Measurements from ENCODE around the gene PITPNB.

DNA sequence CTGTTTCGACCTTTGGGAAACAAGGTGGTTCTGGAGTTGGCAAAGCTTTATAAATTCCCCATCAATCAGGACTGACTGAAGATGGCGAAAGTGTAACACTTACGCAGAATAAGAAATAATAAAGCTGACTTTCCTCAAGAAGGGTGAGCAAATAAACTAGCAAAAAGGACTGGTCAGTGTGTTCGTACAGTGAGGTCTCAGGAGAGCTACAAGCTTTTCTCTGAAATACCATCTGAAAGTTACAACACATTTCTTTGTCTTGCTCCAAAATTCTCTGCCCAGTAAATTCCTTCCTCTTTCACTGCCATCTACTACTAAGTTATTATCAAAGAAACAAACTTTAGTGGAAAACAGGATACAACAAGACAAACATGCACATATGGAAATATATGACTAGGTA, 13.4 kb downstream of the PITPNB start:
- TF ChIP-seq, protein P1, sequence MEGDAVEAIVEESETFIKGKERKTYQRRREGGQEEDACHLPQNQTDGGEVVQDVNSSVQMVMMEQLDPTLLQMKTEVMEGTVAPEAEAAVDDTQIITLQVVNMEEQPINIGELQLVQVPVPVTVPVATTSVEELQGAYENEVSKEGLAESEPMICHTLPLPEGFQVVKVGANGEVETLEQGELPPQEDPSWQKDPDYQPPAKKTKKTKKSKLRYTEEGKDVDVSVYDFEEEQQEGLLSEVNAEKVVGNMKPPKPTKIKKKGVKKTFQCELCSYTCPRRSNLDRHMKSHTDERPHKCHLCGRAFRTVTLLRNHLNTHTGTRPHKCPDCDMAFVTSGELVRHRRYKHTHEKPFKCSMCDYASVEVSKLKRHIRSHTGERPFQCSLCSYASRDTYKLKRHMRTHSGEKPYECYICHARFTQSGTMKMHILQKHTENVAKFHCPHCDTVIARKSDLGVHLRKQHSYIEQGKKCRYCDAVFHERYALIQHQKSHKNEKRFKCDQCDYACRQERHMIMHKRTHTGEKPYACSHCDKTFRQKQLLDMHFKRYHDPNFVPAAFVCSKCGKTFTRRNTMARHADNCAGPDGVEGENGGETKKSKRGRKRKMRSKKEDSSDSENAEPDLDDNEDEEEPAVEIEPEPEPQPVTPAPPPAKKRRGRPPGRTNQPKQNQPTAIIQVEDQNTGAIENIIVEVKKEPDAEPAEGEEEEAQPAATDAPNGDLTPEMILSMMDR (IDR thresholded peaks at IDR 0.05): no peak
- TF ChIP-seq ESRRA (CRISPR knock-in tag; IDR thresholded peaks at IDR 0.05; ENCODE audit: borderline replicate concordance) (no peak), CREB1 (CRISPR knock-in tag; IDR thresholded peaks at IDR 0.05) (no peak), NR1H2 (CRISPR knock-in tag; IDR thresholded peaks at IDR 0.05) (no peak), NFYB (CRISPR knock-in tag; conservative IDR thresholded peaks at IDR 0.05; ENCODE audit: low read depth) (no peak), ZNF423 (CRISPR knock-in tag; IDR thresholded peaks at IDR 0.05) (no peak), FOXP1 (CRISPR knock-in tag; IDR thresholded peaks at IDR 0.05; ENCODE audit: borderline replicate concordance) (no peak), ZNF263 (CRISPR knock-in tag; IDR thresholded peaks at IDR 0.05; ENCODE audit: low read depth) (no peak), SP1 (CRISPR knock-in tag; conservative IDR thresholded peaks at IDR 0.05) (no peak), ZNF317 (CRISPR knock-in tag; IDR thresholded peaks at IDR 0.05; ENCODE audit: borderline replicate concordance, low read depth) (no peak), NR3C1 (CRISPR knock-in tag; conservative IDR thresholded peaks at IDR 0.05; ENCODE audit: low read depth) (no peak)
- TF ChIP-seq, protein P2, sequence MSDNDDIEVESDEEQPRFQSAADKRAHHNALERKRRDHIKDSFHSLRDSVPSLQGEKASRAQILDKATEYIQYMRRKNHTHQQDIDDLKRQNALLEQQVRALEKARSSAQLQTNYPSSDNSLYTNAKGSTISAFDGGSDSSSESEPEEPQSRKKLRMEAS (CRISPR knock-in tag; IDR thresholded peaks at IDR 0.05): no peak
- TF ChIP-seq, protein P3, sequence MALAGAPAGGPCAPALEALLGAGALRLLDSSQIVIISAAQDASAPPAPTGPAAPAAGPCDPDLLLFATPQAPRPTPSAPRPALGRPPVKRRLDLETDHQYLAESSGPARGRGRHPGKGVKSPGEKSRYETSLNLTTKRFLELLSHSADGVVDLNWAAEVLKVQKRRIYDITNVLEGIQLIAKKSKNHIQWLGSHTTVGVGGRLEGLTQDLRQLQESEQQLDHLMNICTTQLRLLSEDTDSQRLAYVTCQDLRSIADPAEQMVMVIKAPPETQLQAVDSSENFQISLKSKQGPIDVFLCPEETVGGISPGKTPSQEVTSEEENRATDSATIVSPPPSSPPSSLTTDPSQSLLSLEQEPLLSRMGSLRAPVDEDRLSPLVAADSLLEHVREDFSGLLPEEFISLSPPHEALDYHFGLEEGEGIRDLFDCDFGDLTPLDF (CRISPR knock-in tag; IDR thresholded peaks at IDR 0.05): no peak
- TF ChIP-seq, protein P4, sequence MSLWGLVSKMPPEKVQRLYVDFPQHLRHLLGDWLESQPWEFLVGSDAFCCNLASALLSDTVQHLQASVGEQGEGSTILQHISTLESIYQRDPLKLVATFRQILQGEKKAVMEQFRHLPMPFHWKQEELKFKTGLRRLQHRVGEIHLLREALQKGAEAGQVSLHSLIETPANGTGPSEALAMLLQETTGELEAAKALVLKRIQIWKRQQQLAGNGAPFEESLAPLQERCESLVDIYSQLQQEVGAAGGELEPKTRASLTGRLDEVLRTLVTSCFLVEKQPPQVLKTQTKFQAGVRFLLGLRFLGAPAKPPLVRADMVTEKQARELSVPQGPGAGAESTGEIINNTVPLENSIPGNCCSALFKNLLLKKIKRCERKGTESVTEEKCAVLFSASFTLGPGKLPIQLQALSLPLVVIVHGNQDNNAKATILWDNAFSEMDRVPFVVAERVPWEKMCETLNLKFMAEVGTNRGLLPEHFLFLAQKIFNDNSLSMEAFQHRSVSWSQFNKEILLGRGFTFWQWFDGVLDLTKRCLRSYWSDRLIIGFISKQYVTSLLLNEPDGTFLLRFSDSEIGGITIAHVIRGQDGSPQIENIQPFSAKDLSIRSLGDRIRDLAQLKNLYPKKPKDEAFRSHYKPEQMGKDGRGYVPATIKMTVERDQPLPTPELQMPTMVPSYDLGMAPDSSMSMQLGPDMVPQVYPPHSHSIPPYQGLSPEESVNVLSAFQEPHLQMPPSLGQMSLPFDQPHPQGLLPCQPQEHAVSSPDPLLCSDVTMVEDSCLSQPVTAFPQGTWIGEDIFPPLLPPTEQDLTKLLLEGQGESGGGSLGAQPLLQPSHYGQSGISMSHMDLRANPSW (CRISPR knock-in tag; conservative IDR thresholded peaks at IDR 0.05; ENCODE audit: low read depth): no peak

Measured in WTC11 (cell line).